Activated T-helper 17 cell treated with anti-CD3 and anti-CD28 coated beads, Interleukin-2, amount 50 U/mL, for 72 hours (primary cell): ENCODE data around the gene KCNAB1. TPM values are rescaled to one million over a fixed set of nuclear protein-coding genes. Genes with fewer than 3 reads are reported as not detected.

Experiments used
- ATAC-seq: fragments of 150-1000 bp; cut with Tn5 transposase; replicated peaks from 2 replicates; pipeline ENCODE4 v1.10.0; 2021; ENCODE audit warnings: mild to moderate bottlenecking, moderate library complexity
- H3K27ac Mint-ChIP-seq: one replicate; pipeline ENCODE4 v1.8.0; 2022; ENCODE audit warnings: mixed read lengths
- H3K27me3 Mint-ChIP-seq: one replicate; pipeline ENCODE4 v1.8.0; 2022; ENCODE audit warnings: mixed read lengths
- H3K36me3 Mint-ChIP-seq: one replicate; pipeline ENCODE4 v1.8.0; 2022; ENCODE audit warnings: low read depth, mild to moderate bottlenecking, mixed read lengths
- H3K4me1 Mint-ChIP-seq: one replicate; pipeline ENCODE4 v1.8.0; 2022; ENCODE audit warnings: mixed read lengths
- H3K4me3 Mint-ChIP-seq: one replicate; pipeline ENCODE4 v1.8.0; 2022; ENCODE audit warnings: mild to moderate bottlenecking, mixed read lengths
- H3K9me3 Mint-ChIP-seq: one replicate; pipeline ENCODE4 v1.8.0; 2022; ENCODE audit warnings: mixed read lengths
- total RNA-seq, 2 donors: library from RNA; stranded (reverse); gene quantifications; one replicate each; pipeline ENCODE4 v1.2.3, GENCODE V29; 2022

KCNAB1 gene
- total RNA-seq, 2 donors from 2014 or later = not detected

DNA sequence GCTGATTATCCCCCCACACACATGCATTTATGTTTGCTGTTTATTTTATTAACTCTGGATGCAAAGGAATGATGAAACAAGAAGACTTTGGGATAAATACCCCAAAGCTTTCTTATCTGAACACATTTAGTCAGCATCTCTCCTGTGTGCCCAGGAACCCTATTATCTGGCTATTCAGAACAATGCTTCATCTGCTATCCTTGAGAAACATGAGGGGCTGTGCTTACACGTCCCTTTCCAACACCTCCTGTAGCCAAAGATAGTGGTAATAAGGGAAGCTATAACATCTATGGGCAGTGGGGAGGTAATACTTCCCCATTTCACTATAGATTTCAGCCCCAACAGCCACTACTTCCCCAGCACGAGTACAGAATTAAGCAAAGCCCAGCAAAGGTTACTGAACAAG, 339.8 kb downstream of the KCNAB1 start:
- Mint-ChIP-seq H3K4me3 (no peak overlapping the region), H3K4me1 (no peaks in the 10 kb centered on the region)

GRCh38 chr3:156461889-156462288, 341.5 kb downstream of the KCNAB1 start:
- ATAC-seq = no peak
- Mint-ChIP-seq H3K27ac (no peak overlapping the region), H3K4me3 (no peak overlapping the region), H3K4me1 (no peaks in the 10 kb centered on the region), H3K36me3 (no peaks in the 10 kb centered on the region), H3K27me3 (peaks cover 11% of the 10 kb centered on the region), H3K9me3 (no peaks in the 10 kb centered on the region)

More for the DNA sequence above, 339.8 kb downstream of the KCNAB1 start:
- ATAC-seq = no peak
- H3K27me3 Mint-ChIP-seq = peaks cover 8% of the 10 kb centered on the region
- H3K9me3 Mint-ChIP-seq = no peaks in the 10 kb centered on the region
- no peaks in the 10 kb centered on the region for H3K36me3 Mint-ChIP-seq
- H3K27ac Mint-ChIP-seq = no peak overlapping the region

GRCh38 chr3:156463123-156463522, 342.7 kb downstream of the KCNAB1 start:
- Mint-ChIP-seq H3K4me3 (no peak overlapping the region), H3K9me3 (no peaks in the 10 kb centered on the region), H3K4me1 (no peaks in the 10 kb centered on the region), H3K36me3 (no peaks in the 10 kb centered on the region), H3K27me3 (peaks cover 14% of the 10 kb centered on the region), H3K27ac (no peak overlapping the region)
- ATAC-seq = no peak

DNA sequence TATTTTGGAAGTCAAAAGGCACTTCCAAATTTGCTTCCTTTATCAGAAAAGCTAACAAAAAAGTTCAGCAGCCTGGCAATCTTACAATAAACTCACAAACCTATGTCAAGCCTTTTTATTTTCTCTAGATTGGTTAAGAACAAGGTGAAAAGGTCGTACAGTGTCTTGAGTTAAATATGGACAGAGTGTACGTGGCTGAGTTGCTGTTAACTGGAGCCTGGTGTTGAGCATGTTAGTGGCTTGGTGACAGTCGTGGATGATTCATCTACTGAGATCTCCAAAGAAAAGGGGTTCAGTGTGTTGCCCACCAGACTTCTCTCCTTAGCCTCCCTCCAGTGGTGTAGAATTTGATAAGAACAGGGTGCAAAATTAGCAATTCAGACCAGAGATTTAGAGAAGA, 344.8 kb downstream of the KCNAB1 start:
- no peaks in the 10 kb centered on the region for H3K36me3 Mint-ChIP-seq
- H3K4me1 Mint-ChIP-seq = no peaks in the 10 kb centered on the region
- H3K9me3 Mint-ChIP-seq = no peaks in the 10 kb centered on the region
- ATAC-seq = no peak
- H3K27ac Mint-ChIP-seq = no peak overlapping the region
- no peak overlapping the region for H3K4me3 Mint-ChIP-seq
- peaks cover 14% of the 10 kb centered on the region for H3K27me3 Mint-ChIP-seq

DNA sequence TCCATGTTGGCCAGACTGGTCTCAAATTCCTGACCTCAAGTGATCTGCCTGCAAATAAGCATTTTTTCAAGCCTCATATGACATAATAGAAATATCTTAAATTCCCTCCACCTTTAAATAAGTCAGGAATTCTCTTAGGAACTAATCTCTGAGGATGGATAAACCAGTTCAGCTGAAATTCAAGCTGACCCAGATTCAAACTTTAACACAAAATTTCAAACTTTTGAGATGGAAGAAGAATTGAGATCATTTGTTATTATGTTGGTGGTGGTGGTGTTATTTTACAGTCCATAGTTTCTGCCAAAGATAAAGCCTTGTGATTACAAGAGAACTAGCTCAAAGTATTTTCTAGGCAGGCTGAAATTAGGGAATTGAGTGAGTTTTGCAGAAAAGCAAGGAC, 349.1 kb downstream of the KCNAB1 start:
- ATAC-seq = no peak
- Mint-ChIP-seq H3K36me3 (no peaks in the 10 kb centered on the region), H3K27me3 (peaks cover 9% of the 10 kb centered on the region), H3K4me1 (no peaks in the 10 kb centered on the region), H3K9me3 (no peaks in the 10 kb centered on the region), H3K4me3 (no peak overlapping the region), H3K27ac (no peak overlapping the region)

DNA sequence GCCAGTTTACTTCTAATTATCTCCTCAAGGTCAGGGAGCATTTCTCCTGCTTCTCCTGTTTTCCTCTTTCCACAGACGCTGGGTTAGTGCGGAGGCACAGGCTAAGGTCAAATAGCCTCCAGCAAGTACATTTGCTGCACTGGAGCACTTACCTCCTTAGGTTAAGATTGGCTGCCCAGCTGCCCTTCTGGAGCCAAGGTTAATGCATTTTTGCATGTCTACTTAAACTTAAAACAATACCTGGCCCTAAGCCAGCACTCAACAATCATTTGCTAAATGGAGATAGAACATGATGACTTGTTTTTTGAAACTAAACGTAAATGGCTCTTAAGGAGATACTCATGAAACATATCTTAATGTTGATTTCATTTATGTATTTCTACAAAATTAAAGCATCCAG, 351.1 kb downstream of the KCNAB1 start:
- H3K9me3 Mint-ChIP-seq = no peaks in the 10 kb centered on the region
- no peak overlapping the region for H3K27ac Mint-ChIP-seq
- H3K4me1 Mint-ChIP-seq = no peaks in the 10 kb centered on the region
- peaks cover 10% of the 10 kb centered on the region for H3K27me3 Mint-ChIP-seq
- no peaks in the 10 kb centered on the region for H3K36me3 Mint-ChIP-seq
- H3K4me3 Mint-ChIP-seq = no peak overlapping the region
- no peak for ATAC-seq

GRCh38 chr3:156472150-156472549, 351.8 kb downstream of the KCNAB1 start:
- Mint-ChIP-seq H3K9me3 (no peaks in the 10 kb centered on the region), H3K27me3 (peaks cover 10% of the 10 kb centered on the region), H3K27ac (no peak overlapping the region), H3K4me3 (no peak overlapping the region), H3K4me1 (no peaks in the 10 kb centered on the region), H3K36me3 (no peaks in the 10 kb centered on the region)
- no peak for ATAC-seq

- H3K27ac Mint-ChIP-seq = no peak overlapping the region
- no peaks in the 10 kb centered on the region for H3K9me3 Mint-ChIP-seq
- peaks cover 7% of the 10 kb centered on the region for H3K27me3 Mint-ChIP-seq
- ATAC-seq = no peak
- no peaks in the 10 kb centered on the region for H3K36me3 Mint-ChIP-seq
- H3K4me1 Mint-ChIP-seq = no peaks in the 10 kb centered on the region
- no peak overlapping the region for H3K4me3 Mint-ChIP-seq
Observed at GRCh38 chr3:156472684-156473083, 352.3 kb downstream of the KCNAB1 start.

GRCh38 chr3:156473341-156473740, 353.0 kb downstream of the KCNAB1 start:
- no peak for ATAC-seq
- H3K27me3 Mint-ChIP-seq = peaks cover 7% of the 10 kb centered on the region
- no peaks in the 10 kb centered on the region for H3K36me3 Mint-ChIP-seq
- no peaks in the 10 kb centered on the region for H3K4me1 Mint-ChIP-seq
- H3K27ac Mint-ChIP-seq = no peak overlapping the region
- no peaks in the 10 kb centered on the region for H3K9me3 Mint-ChIP-seq
- H3K4me3 Mint-ChIP-seq = no peak overlapping the region

DNA sequence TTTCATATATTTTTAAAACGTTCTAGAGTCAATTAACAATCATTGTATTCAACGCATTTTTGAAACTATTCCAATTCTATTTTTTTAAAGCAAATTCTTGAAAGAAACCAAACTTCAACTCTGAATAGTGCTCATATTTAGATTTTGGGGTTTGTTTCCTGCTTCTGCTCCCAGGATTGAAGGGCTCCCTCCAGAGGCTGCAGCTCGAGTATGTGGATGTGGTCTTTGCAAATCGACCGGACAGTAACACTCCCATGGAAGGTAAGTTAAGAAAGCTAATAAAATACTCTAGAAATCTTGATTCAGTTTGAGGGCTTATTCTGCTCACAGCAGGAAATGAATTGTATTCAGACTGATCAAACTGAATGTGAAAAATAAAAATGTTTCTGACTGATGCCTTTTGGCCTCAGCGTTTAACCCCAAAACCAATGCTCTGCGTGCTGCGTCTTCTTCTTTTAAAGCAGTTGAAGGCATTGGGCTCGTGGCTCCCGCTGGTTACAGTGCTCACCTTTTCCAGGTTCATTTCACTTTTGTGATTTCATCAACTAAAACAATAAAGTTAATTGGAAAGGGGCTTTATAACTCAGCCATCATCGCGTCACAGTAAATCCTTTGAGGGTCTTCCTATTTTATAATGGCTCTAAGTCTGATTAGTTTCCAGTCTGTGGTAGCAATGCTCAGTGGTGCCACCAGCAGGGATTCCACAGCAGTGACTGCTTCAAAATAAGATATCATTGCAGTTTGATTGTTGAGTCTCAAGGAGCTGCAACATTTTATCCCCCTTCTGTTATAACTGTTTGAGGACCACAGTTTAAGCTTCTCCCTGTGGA, 354.4 kb downstream of the KCNAB1 start:
- Mint-ChIP-seq H3K4me3 (no peak overlapping the region), H3K36me3 (no peaks in the 10 kb centered on the region), H3K9me3 (no peaks in the 10 kb centered on the region), H3K27me3 (peaks cover 7% of the 10 kb centered on the region), H3K4me1 (no peaks in the 10 kb centered on the region), H3K27ac (no peak overlapping the region)
- ATAC-seq = no peak

DNA sequence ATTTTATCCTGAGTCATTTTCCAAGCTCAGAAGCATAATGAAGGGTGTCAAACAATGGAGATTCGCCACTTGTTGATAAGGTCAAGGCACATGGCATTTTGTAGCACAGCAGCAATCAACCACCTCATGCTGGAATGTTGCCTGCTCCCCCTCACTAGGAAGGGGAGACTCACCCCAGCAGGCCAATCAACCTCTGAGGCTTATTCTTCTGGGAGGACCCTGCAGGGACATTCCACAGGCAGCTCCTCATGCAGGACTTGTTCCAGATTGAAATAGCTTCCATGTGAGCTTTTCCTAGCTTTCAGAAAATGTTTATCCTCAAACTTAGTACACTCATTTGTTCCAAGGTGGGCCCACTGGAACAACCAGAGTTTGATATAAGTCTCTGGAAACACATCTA, 356.9 kb downstream of the KCNAB1 start:
- Mint-ChIP-seq H3K4me3 (no peak overlapping the region), H3K27me3 (peaks cover 4% of the 10 kb centered on the region), H3K9me3 (no peaks in the 10 kb centered on the region), H3K36me3 (no peaks in the 10 kb centered on the region), H3K4me1 (no peaks in the 10 kb centered on the region), H3K27ac (no peak overlapping the region)
- no peak for ATAC-seq

DNA sequence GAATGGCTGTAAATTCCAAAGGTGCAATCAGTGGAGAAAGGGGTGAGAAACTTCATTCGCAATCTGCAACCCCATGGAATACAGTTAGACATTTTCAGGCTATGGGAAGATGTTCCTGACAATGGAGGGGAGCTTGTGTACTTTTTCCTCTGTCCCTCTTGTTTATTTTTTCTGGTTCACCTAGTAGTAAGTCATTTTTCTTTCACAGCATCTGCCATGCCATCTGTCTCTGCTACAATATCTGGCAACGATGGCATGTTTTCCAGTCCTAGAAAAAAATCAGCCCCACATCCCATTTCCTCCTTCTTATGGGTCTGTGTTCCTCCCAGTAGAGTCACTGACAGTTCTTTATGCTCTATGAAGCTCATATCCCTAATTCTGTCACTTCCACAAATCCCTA, 358.5 kb downstream of the KCNAB1 start:
- Mint-ChIP-seq H3K27me3 (peaks cover 4% of the 10 kb centered on the region), H3K4me3 (no peak overlapping the region), H3K36me3 (no peaks in the 10 kb centered on the region), H3K27ac (no peak overlapping the region), H3K4me1 (peaks cover 4% of the 10 kb centered on the region), H3K9me3 (no peaks in the 10 kb centered on the region)
- ATAC-seq = no peak

DNA sequence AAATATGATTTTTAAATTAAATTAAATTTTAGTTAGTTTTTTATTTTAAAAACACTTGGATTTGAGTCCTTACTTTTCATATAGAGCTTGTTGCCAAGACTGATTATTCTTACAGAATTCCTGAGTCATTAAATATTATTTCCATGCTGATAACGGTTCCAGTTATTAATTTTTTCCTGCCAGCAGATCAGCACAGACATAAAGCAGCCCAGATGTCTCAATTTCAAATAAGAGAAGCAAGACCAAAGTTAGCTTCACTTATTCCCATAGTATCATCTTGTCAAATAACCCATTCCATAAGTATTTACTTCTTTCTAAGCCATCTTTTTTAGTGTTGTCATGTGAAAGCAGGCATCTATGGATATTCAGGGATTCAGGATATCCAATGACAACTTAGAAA, 359.2 kb downstream of the KCNAB1 start:
- Mint-ChIP-seq H3K4me3 (no peak overlapping the region), H3K27me3 (peaks cover 4% of the 10 kb centered on the region), H3K27ac (no peak overlapping the region), H3K36me3 (no peaks in the 10 kb centered on the region), H3K4me1 (peaks cover 10% of the 10 kb centered on the region), H3K9me3 (no peaks in the 10 kb centered on the region)
- no peak for ATAC-seq

- H3K27me3 Mint-ChIP-seq = no peaks in the 10 kb centered on the region
- H3K9me3 Mint-ChIP-seq = no peaks in the 10 kb centered on the region
- H3K4me1 Mint-ChIP-seq = peaks cover 15% of the 10 kb centered on the region
- ATAC-seq = no peak
- H3K27ac Mint-ChIP-seq = no peak overlapping the region
- no peak overlapping the region for H3K4me3 Mint-ChIP-seq
- no peaks in the 10 kb centered on the region for H3K36me3 Mint-ChIP-seq
Observed at GRCh38 chr3:156480949-156481348, 360.6 kb downstream of the KCNAB1 start.

- H3K36me3 Mint-ChIP-seq = no peaks in the 10 kb centered on the region
Observed at GRCh38 chr3:156483002-156483401, 362.6 kb downstream of the KCNAB1 start.

More at GRCh38 chr3:156483002-156483401, 362.6 kb downstream of the KCNAB1 start:
- Mint-ChIP-seq H3K27ac (peak overlapping the region; percentile 56), H3K9me3 (no peaks in the 10 kb centered on the region), H3K4me3 (peak overlapping the region; percentile 76), H3K4me1 (peaks cover 15% of the 10 kb centered on the region), H3K27me3 (no peaks in the 10 kb centered on the region)
- ATAC-seq = peak; percentile 1
